Calu3 (cell line): ENCODE measurements around the gene DCAF12. TPM values are rescaled to one million over a fixed set of nuclear protein-coding genes. Genes with fewer than 3 reads are reported as not detected.

Experiments
- BruUV-seq: library from RNA; stranded (reverse); fragments of 400-500 nt; replicated peaks from 2 replicates; lab custom pipeline; 2021; lab: Mats Ljungman, UMichigan
- CTCF ChIA-PET: fragments of 300-600 bp; sonication (Branson Sonifier 250); formaldehyde crosslinking; loops from one replicate; lab custom pipeline; 2022; ENCODE audit warnings: antibody characterized with exemption; lab: Charles Lee
- DNase-seq: peaks from one replicate; pipeline ENCODE4 v3.0.0; 2022
- H3K27ac Mint-ChIP-seq: one replicate; pipeline ENCODE4 v1.8.0; 2022; ENCODE audit warnings: mixed read lengths; ENCODE audit not compliant: unreplicated experiment
- H3K27me3 Mint-ChIP-seq: one replicate; pipeline ENCODE4 v1.8.0; 2022; ENCODE audit warnings: mixed read lengths; ENCODE audit not compliant: unreplicated experiment
- H3K36me3 Mint-ChIP-seq: one replicate; pipeline ENCODE4 v1.8.0; 2022; ENCODE audit warnings: mild to moderate bottlenecking, moderate library complexity, mixed read lengths; ENCODE audit not compliant: insufficient read depth, unreplicated experiment
- H3K4me1 Mint-ChIP-seq: one replicate; pipeline ENCODE4 v1.8.0; 2022; ENCODE audit warnings: mild to moderate bottlenecking, low read depth, mixed read lengths; ENCODE audit not compliant: unreplicated experiment
- H3K4me3 Mint-ChIP-seq: one replicate; pipeline ENCODE4 v1.8.0; 2022; ENCODE audit warnings: mild to moderate bottlenecking, low read depth, moderate library complexity, mixed read lengths; ENCODE audit not compliant: unreplicated experiment
- H3K9me3 Mint-ChIP-seq: one replicate; pipeline ENCODE4 v1.8.0; 2022; ENCODE audit warnings: low read depth, mixed read lengths; ENCODE audit not compliant: unreplicated experiment
- intact Hi-C: fragments of 100-400 bp; cut with micrococcal nuclease; formaldehyde crosslinking; loops from one replicate; pipeline ENCODE4 v1.10.0; 2022; ENCODE audit not compliant: unreplicated experiment
- total RNA-seq: library from RNA; stranded (reverse); gene quantifications from 2 replicates; pipeline ENCODE4 v1.2.3, GENCODE V29; 2022
- TF ChIP-seq, protein P1 (sequence below): fragments of 200-600 bp; IDR thresholded peaks from one replicate; pipeline ENCODE4 v1.8.0; 2022; ENCODE audit warnings: antibody characterized with exemption; ENCODE audit not compliant: unreplicated experiment

The DCAF12 gene
- total RNA-seq, 1 experiment from 2014 or later, result 20.8 TPM

DNA sequence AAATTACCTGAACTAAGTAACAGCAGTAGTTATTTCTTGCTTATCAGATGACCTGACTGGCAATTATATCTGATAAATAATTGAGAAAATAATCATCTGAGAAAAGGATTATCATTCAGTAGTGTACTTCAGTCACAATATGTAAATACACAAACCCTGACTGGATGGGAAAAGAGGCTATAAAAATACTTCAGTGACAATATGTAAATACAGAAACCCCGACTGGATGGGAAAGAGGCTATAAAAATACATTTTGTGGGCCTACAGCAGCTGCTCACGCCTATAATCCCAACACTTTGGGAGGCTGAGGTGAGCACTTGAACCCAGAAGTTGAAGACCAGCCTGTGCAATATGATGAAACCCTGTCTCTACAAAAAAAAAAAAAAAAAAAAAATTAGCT lies 88.9 kb downstream of the DCAF12 start:
- TF ChIP-seq, protein P1, sequence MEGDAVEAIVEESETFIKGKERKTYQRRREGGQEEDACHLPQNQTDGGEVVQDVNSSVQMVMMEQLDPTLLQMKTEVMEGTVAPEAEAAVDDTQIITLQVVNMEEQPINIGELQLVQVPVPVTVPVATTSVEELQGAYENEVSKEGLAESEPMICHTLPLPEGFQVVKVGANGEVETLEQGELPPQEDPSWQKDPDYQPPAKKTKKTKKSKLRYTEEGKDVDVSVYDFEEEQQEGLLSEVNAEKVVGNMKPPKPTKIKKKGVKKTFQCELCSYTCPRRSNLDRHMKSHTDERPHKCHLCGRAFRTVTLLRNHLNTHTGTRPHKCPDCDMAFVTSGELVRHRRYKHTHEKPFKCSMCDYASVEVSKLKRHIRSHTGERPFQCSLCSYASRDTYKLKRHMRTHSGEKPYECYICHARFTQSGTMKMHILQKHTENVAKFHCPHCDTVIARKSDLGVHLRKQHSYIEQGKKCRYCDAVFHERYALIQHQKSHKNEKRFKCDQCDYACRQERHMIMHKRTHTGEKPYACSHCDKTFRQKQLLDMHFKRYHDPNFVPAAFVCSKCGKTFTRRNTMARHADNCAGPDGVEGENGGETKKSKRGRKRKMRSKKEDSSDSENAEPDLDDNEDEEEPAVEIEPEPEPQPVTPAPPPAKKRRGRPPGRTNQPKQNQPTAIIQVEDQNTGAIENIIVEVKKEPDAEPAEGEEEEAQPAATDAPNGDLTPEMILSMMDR, result no peak
- no peak for DNase-seq
- H3K27me3 Mint-ChIP-seq, result no peaks in the 10 kb centered on the region
- peaks cover 17% of the 10 kb centered on the region for H3K36me3 Mint-ChIP-seq
- peaks cover 11% of the 10 kb centered on the region for H3K4me1 Mint-ChIP-seq
- intact Hi-C loops, result no loop called here
- no peak overlapping the region for H3K27ac Mint-ChIP-seq
- CTCF ChIA-PET, result no interaction called here
- H3K9me3 Mint-ChIP-seq, result no peaks in the 10 kb centered on the region
- H3K4me3 Mint-ChIP-seq, result no peak overlapping the region
- BruUV-seq, result no TSS peak

DNA sequence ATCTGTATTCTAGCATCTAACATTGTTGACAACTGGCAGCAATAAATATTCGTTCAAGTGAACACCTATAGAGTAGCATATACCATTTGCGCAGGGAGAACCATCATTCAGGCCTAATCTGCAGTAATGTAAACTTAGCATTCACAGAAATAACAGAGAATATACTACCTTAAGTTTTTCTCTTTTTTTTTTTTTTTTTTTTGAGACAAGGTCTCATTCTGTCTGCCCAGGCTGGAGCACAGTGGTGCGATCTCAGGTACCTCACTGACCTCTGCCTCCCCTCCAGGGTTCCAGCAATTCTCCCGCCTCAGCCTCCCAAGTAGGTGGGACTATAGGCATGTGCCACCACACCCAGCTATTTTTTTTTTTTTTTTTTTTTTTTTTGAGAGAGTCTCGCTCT lies 89.9 kb downstream of the DCAF12 start:
- Mint-ChIP-seq H3K27me3 (no peaks in the 10 kb centered on the region), H3K36me3 (peaks cover 12% of the 10 kb centered on the region), H3K4me1 (peaks cover 11% of the 10 kb centered on the region), H3K9me3 (no peaks in the 10 kb centered on the region), H3K4me3 (no peak overlapping the region), H3K27ac (no peak overlapping the region)
- no peak for DNase-seq
- TF ChIP-seq, protein P1, result no peak
- BruUV-seq, result no TSS peak
- intact Hi-C loops, result no loop called here
- CTCF ChIA-PET, result no interaction called here

Other genes starting within 250 kb of the DCAF12 start
- gene UBAP2, start 77.8 kb downstream of the DCAF12 start, total RNA-seq, result 45.5 and 48.4 TPM in 2 replicates
- 29.4 and 30.7 TPM in 2 replicates for gene UBAP1, start 52.3 kb upstream of the DCAF12 start, total RNA-seq
- 4.1 and 4.2 TPM in 2 replicates for gene KIF24, start 202.6 kb upstream of the DCAF12 start, total RNA-seq
- 10.1 and 12.2 TPM in 2 replicates for gene NUDT2, start 202.9 kb upstream of the DCAF12 start, total RNA-seq